Dedifferentiated amniotic fluid mesenchymal stem cell (primary cell): ENCODE data around the gene ZNF516.

Source experiments
- DNase-seq: peaks from one replicate; pipeline ENCODE4 v3.0.0-alpha.2; 2016; ENCODE audit errors: extremely low spot score

The ZNF516 gene

DNA sequence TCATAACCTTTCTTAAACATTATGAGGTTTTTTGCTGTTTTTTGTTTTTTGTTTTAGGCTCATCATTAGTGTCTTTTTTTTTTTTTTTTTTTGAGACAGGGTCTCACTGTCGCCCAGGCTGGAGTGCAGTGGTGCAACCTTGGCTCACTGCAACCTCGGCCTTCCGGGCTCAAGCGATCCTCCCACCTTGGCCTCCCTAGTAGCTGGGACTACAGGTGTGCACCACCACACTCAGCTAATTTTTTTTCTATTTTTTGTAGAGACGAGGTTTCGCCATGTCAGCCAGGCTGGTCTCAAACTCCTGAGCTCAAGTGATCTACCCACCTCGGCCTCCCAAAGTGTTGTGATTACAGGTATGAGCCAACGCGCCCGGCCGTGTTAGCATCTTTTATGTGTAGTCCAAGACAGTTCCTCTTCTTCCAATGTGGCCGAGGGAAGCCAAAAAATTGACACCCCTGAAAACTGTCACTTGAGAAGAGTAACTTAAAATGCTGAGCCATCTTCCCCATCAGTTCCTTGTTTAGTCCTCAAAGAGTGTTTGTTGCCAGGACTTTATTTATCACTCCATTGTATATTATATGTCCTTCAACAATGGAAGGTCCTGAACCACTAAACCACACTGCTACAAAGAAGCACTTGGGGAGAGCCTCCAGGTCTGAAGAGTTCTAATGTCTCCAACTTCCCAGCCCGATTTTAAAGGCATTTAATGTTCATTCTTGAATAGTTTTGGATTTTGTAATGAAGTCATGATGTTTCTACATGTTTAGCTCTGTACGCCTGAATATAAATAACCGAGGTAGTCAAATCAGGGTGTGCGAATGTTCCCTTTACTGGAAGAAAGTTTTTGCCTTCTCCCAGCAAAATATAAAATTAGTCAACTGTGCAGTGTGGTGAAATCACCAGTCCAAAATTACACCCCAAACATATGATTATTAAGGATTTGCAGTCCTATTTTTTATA is 26.4 kb downstream of the ZNF516 start:
- no peak for DNase-seq

DNA sequence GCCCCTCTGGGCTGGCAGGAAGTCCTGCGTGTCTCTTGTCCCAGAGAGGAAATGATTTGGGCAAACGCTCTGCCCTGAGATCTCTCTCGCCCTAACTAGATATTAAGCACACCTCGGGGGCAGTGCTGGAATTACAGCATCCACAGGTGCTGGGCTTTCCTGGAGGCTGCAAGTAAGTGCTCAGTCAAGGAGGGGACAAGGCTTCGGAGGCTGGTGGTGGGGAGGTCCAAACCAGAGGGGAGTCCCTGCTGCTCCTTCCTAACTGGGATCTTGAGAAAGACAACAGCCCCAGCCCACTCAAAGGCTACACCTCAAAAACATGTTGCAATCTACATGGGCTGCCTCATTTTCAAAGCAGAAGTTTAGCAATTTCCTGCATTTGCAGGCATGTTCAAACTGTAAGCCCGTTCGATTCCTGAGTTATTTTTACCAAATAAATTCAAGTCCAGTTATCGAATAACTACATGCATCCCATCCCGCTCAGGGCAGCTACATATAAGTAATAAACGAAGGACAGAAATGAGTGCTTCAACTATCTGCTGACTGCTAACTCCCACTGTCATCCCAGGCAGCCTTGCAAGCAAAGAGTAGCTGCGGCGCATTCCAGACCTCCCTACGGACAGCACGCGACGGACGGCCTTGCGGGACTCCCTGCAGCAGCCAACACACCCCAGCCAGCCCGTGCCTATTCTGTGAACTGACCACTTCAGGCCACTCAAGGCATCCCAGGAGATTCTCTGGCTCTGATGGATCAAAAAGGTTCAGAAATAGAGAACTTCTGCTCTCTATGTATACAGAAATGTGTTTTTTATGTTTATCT is 27.5 kb downstream of the ZNF516 start:
- no peak for DNase-seq

DNA sequence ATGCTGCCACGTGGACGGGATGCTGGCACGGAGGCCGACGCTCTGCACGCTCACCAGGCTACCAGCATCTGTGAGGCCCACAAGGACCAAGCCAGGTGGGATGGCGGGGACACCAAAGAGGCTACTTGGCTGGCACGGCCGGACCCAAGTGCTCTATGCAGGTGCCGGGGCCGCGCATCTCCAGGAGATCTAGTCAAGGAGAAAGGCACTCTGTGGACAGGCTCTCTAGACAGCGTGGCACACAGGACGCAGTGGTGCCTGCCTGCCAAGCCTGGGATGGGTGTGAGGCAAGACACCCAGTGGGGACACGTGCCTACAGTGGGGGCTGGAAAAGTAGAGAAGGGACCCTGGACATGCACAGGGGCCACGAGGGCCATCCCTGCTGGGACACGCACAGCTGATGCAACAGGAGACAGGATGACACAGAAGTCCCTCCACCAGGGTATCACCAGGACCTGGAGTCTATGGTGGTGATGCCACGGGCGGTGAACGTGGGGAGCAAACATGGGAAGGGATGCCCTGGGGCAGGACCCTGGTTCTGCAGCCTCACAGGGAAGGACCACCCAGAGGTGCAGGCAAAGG is 28.5 kb downstream of the ZNF516 start:
- DNase-seq = no peak

DNA sequence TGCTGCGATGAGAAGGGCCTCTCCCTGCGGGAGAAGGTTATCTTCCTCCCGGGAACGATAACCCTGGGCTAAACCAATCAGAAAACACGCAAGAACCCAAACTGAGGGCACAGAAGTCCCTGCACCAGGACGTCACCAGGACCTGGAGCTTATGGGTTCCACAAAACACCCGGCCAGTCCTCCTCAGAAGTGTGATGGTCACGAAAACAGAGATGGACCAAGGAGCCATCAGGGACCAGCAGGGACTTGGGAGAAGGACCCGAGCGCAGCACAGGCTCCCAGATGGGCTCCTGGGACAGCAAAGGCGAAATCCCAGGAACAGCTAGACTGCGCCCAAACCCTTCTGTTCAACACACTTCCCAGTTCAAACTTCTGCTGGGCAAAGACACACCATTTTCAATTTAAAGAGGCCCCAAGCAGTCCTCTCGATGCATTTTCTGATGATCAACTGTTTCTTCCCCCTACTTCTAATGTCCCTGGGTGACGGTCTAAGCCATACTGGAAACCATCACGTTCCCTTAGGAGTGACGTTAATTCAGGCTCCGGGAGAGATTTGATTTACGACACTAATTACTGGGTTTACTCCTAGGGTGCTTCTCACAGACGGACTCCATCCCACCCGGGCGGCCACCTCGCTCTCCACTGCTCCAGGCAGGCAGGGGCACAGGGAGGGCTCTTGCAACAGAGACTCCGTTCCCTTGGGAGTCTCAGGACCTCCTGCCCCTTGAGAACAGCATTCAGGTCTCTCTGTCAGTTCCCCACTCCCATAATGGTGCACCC is 29.2 kb downstream of the ZNF516 start:
- no peak for DNase-seq

DNA sequence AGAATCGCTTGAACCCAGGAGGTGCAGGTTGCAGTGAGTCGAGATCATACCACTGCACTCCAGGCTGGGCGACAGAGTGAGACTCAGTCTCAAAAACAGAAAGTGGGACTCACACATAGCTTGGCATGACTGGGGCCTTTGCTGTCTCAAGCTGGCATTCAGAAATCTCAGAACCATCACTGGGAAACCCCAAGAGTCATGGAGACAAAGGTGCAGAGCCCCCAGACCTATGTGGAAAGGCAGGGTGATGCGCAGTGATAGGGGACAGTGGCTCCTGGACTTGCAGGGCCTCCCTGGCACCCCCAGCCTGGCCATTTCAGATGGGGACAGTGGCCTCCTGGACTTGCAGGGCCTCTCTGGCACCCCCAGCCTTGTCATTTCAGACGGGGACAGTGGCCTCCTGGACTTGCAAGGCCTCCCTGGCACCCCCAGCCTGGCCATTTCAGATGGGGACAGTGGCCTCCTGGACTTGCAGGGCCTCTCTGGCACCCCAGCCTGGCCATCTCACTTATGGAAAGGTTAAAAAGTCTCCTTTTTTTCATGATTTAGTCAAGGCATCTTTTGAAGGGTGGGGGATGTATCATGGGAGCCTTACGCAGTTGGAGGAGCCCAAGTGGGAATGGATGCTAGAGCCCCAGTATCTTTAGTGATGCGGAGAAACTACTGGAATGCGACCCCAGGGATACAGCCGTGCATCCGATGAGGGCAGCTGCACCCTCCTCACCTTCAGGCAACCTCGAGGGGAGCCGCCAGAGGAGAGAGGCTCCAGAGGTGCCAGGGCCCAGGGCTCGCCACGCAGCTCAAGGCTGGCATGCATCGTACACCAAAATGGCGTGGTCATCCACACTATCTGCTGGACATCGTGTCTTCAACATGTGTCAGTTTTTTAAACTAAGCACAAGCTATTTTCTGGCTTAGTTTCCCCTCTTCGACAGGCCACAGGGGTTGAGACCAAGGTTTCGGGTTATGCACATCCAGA is 30.5 kb downstream of the ZNF516 start:
- DNase-seq = no peak

DNA sequence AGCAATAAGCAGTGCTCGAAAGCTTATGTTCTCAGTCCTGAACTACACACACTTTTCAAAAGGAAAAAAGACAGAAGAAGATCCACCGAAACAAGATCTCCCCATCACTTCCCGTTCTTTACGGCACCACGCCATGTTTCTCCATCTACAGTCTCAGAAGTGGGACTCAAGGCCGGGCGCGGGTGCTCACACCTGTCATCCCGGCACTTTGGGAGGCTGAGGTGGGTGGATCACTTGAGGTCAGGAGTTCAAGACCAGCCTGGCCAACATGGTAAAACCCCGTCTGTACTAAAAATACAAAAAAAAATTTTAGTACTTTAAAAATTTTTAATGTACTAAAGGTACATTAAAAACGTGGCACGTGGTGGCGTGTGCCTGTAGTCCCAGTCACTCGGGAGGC is 31.2 kb downstream of the ZNF516 start:
- no peak for DNase-seq

DNA sequence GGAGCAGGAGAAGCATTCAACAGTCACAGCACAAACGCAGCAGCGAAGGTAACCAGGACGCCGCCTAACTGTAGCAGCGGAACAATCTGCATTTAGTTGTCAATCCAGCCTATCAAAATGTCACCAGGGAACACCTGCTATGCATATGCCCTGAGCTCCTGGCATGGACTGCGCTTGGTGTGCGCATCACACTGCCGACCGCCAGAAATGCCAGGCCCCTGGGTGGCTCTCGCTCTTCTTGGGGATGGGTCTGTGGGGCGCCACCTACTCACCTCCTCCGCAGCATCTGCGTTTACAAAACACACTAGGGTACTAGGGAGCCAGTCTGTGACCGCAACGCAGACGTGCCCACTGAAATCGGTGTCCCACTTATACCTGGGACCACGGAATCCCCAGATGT is 31.7 kb downstream of the ZNF516 start:
- no peak for DNase-seq

DNA sequence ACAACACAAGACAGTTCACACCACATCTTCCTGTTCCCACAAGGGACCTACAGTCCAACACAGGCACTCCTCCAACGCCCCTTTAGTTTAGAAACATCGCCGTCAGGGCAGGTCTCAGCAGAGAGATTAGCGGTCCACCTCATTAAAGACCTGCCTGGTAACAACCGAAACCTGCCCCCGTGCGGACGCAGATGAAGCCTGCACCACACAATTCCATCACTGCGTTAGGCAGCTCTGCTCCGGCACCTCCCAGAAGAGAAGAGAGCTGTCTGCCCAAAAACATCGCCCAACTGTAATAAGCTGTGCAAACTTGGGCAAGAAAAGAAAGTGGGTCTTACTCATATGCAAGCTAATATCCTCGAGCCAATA is 32.7 kb downstream of the ZNF516 start:
- DNase-seq = no peak

DNA sequence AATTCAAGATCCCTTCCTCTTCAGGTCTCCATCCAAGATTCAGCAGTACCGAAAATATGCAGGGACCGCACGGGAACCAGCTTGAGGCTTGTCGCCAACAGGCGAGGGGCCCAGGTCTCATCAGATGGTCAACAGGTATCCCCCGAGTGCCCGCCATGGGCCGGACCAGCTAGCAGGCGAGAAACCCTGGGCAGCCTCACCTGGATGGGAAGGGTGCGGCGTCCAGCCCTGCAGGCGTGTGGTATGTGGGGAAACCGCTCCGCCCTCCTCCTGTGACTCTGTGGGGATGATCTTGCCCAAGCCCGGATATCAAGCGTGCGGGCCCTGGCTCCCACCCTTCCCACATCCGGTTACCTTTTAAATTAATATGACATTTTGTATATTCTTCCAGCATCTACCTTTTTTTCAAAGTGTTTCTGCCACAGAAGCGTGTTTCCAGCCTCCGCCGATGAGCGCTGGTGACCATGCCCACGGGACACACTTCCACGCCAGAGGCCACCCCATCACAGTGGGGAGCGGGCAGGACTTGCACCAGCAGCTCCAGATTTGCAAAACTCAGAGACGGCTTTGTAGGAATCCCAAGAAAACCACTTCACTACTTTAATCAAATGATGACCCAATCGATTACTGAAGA is 33.2 kb downstream of the ZNF516 start:
- no peak for DNase-seq

DNA sequence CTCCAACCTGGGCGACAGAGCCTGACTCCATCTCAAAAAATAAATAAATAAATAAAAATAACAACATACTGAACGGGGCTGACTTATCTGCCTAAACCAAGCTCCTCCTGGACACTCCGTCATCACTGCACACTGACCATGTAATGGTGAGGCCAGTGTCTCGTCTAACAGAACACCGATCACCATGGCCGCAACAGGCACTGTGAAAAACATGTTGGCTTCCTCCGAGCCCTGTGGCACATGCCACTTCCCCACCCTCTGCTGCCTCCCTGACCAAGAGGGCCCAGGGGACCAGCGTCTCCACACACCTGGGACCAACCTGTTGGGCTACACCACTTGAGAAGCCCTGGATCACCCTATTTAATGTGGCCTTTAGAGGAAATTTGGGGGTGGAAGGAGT is 33.9 kb downstream of the ZNF516 start:
- DNase-seq = no peak

DNA sequence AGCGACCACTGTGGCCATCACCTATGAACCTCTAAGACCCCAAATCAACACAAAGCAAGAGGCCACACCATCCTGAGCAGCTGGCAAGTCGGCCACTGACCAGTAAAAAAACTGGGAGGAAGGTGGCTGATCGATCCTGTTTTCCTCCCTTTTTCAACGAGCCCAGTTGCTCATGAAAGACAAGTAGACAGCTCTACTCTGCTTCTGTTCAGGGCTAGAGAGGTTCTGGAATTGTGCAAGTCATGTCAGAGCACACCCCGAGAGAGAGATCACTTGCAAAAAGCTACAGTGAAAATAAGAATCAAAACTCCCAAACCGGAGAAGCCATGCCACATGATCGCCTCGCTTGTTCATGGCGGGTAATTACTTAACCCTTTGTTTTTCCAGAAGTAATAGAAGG is 34.6 kb downstream of the ZNF516 start:
- DNase-seq = no peak

DNA sequence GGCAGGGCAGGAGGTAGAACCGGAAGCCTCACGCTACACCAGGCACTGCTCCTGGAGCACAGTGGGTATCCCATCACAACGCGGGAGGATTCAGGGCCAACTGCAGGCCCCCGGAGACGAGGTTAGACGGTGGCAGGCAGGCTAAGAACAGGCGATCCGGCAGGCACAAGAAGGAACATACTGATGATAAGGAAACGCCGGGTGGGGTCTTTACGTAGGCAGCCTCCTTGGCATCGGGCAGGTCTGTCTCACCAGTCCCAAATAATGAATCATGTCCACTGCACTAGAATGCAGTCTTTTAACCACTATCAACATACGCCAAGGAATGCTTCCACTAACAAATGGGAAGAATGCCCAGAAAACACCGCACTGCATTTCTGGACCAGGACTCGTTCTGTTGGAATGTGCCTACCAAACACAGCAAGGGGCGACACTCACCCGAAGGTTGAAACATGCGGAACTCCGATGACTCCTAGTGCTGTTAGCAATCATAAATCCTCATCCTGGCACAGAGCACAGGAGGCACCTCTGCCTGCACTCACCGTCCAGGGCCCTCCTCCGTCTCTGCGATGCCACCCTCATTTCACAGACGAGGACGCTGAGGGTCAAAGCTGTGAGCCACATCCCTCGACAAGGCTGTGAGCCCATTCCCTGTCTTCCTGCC is 35.2 kb downstream of the ZNF516 start:
- DNase-seq = peak; percentile 98

DNA sequence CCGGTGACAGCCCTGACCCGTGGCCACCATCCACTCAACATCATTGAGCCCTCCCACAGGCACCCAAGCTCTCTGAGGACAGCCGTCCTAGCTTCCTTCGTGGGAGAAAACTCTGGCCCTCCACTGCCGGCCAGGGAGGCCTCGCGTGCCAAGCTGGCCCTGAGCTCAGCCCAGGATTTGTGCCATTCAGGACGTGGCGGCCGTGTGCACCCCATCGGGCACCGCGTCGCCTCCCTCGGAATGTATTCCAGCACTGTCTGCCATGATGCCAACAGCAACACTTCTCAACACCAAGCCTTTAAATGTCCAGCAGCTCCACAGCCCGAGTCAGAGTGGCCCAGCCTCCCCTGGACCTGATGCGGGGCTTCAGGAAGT is 35.7 kb downstream of the ZNF516 start:
- DNase-seq = no peak

DNA sequence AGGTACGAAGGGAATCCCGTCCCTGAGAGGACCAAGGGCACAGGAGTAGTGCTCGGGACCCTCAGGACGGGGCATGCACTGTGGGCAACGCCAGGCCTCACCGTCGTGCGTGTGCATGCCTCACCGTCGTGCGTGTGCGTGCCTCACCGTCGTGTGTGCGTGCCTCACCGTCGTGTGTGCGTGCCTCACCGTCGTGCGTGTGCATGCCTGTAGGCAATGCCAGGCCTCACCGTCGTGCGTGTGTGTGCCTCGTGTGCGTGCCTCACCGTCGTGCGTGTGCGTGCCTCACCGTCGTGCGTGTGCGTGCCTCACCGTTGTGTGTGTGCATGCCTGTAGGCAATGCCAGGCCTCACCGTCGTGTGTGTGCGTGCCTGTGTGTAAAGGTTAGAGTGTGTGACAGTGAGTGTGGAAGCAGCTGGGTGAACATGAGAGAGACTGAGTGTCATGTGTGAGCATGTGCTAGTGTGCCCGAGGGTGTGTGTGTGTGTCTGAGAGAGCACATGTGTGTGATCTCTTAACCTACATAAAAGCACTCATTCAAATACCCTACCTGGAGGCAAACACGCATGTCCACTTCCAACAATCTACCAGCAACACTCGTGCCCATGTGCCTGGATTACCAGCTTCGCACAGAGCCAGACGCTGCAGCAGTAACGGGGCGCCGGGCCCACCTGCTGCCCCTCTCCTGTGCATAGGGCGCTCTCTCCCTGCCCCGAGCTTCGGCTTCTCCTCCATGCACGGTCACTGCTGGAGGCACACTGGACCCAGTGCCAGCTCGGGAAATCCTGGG is 36.3 kb downstream of the ZNF516 start:
- no peak for DNase-seq

DNA sequence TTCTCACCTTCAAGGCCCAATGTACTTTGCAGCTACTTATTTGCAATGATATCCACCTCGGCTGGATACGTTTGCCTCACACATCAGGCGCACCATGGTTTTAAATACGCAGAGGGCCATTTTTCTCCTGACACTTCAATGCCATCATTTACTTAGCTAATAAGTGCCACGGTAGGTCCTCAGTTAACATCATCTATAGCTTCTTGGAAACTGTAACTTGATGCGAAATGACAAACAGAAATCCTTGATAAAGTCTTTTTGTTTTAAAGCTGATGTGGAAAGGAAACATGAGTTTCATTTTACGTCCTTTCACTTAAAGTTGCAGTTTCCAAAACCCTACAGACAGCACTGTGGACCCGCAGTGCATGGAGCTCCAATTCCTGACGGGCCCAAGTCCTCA is 37.1 kb downstream of the ZNF516 start:
- no peak for DNase-seq

DNA sequence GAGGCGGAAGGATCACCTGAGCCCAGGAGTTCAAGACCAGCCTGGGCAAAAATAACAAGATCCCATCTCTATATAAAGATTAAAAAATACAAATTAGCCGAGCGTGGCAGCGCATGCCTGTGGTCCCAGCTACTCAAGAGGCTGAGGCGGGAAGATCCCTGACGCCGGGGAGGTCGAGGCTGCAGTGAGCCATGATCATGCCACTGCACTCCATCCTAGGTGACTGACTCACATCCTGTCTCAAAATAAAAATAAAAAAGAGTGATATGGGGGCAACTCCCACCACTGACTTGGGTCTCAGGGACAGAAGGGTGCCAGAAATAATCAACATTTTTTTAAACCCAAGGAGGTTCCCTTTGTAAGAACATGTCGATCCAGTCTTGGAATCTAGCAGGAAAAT is 37.6 kb downstream of the ZNF516 start:
- DNase-seq = no peak

DNA sequence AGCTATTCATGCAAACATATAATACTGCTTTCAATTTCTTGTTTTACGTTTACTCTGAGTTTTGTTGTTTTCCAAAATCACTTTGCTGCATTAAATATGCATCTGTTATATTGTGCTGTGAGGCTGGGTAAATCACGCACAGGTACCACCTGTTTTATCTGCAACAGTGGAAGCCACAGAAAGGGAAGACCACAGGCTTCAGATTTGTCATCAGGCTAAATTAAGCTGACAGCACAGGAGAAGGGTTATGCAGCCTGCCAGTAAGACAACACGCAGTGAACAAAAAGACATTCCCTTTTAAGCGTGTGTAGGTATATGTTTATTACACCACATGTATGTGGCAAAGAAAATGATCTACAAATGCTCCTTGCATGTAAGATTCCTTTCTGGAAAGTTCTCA is 38.2 kb downstream of the ZNF516 start:
- DNase-seq = no peak

DNA sequence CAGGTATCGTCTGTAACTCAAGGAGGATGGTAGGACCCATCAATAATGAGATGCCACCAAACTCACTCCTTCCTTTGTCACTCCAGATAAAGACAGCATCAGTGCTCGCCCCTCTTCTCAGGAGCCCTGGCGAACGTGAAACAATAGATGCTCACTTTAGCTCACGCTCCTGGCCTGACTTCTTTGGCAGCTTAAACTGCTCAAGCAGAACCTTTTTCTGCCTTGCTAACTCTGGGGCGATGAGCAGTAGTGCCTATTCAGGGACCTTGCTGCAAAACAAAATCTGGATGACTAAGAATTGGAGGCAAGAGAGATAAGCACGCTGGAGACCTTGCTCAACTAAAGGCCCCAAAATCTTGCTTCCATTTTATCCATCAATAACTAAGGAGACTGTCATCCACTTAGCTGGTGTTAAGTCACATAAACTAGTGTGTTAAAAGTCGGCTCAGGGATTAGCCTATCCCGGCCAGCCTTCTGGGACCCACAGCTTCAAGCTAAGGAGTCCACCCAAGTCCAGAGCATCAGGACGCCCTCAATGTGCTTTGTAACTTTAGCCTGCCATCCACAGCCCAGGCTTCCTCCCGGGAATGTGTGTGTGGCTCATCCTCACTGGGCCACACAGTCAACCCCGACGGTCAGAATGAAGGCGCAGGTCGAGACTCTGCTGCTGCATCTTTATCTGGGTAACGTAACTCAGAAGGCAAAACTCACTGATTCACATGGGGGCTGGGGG is 38.9 kb downstream of the ZNF516 start:
- DNase-seq = no peak
